Activated CD4-positive, CD25-positive, alpha-beta regulatory T cell (primary cell): ENCODE results near the gene PPP1R1B.

Experiments
- DNase-seq, 4 experiments: peaks; one replicate each; lab custom pipeline; 2025; lab: John Stamatoyannopoulos, UW

The PPP1R1B gene

GRCh38 chr17:39600288-39600996, 26.3 kb upstream of the PPP1R1B start:
- DNase-seq, result no peak

- no peak for DNase-seq
These were observed 25.7 kb upstream of the PPP1R1B start for GRCh38 chr17:39600997-39601597.

- no peak for DNase-seq
These were observed 24.8 kb upstream of the PPP1R1B start for GRCh38 chr17:39601758-39602532.

GRCh38 chr17:39602533-39603303, 24.0 kb upstream of the PPP1R1B start:
- no peak for DNase-seq

- DNase-seq, result no peak
These were observed 23.3 kb upstream of the PPP1R1B start for GRCh38 chr17:39603304-39604016.

- DNase-seq, result no peak
These were observed 21.8 kb upstream of the PPP1R1B start for GRCh38 chr17:39604911-39605491.

- no peak for DNase-seq
These were observed 21.0 kb upstream of the PPP1R1B start for GRCh38 chr17:39605492-39606433.

GRCh38 chr17:39606434-39607056, 20.2 kb upstream of the PPP1R1B start:
- no peak for DNase-seq

- DNase-seq, result no peak
These were observed 19.5 kb upstream of the PPP1R1B start for GRCh38 chr17:39607057-39607850.

- DNase-seq, result no peak
These were observed 19.0 kb upstream of the PPP1R1B start, which contains the start of gene NEUROD2 for GRCh38 chr17:39607851-39608130. Gene NEUROD2, minus strand, starts transcription at chr17:39607920. Its CDS starts 1,321 bp downstream, at chr17:39606599.

- DNase-seq, result no peak
These were observed 18.4 kb upstream of the PPP1R1B start for GRCh38 chr17:39608142-39608981.

GRCh38 chr17:39609416-39610025, 17.2 kb upstream of the PPP1R1B start:
- no peak for DNase-seq

GRCh38 chr17:39611401-39612112, 15.2 kb upstream of the PPP1R1B start:
- DNase-seq, result no peak

- no peak for DNase-seq
These were observed 14.4 kb upstream of the PPP1R1B start for GRCh38 chr17:39612291-39612894.

GRCh38 chr17:39612935-39613464, 13.8 kb upstream of the PPP1R1B start:
- no peak for DNase-seq

GRCh38 chr17:39614545-39615157, 12.1 kb upstream of the PPP1R1B start:
- no peak for DNase-seq
